Measurements from ENCODE around the gene BLVRB. TPM values are rescaled to one million over a fixed set of nuclear protein-coding genes. Genes with fewer than 3 reads are reported as not detected.

The BLVRB gene
- total and polyA plus RNA-seq, 9 of the 15 experiments (the other 6 are each of a cell fraction or from before 2014, with no cell fraction given) = 81.1 to 749 (median 331) TPM

DNA sequence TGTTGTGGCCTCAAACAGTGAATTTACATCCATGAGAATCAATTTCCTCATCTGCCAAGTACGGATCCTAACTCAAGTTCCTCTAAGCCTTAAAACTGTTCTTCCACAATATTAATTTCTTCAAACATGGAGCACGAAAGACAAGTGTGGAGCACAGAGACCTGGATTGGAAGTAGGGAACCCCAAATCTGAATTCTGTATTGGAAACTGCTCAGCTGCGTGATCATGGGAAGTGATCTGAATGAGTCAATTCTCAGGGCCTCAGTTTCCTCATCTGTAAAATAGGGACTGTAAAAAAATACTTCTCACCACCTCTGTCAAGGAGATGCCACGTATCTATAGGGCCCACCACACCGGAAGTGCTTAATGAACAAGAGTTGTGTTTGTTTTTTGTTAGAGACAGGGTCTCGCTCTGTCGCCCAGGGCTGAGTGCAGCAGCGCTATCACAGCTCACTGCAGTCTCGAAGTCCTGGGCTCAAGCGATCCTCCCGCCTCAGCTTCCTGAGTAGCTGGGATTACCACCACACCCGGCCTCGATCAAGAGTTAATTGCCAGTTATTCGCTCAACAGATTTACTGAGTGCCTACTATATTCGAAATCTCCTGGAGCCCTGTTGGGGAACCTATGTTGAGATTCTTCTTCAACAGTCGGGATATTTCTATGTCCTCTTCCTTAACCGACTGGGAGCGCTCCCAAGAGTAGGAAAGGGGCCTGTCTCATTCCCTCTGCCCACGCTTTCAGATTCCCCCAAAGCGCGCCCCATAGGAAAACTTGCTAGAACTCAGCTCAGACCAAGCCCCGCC, 23.0 kb downstream of the BLVRB start (continued):
- TF ChIP-seq POLR2AphosphoS5 (IDR thresholded peaks at IDR 0.05; ENCODE audit: control insufficient read depth, insufficient read depth, low read depth, low read length) (0 out of 2 replicates have a peak, but pooled peaks have one; percentile 1), NEUROD1 (IDR thresholded peaks at IDR 0.05; ENCODE audit: borderline replicate concordance, low read depth, low read length, partially characterized antibody) (no peak), ZBTB7A (IDR thresholded peaks at IDR 0.05; ENCODE audit: borderline replicate concordance, control insufficient read depth, low read depth, low read length) (no peak), IRF9 (tag; IDR thresholded peaks at IDR 0.05) (no peak), ZNF592 (IDR thresholded peaks at IDR 0.05) (no peak), KLF16 (IDR thresholded peaks at IDR 0.05) (no peak), ATF1 (CRISPR knock-in tag; IDR thresholded peaks at IDR 0.05) (no peak), ATF1 (tag; IDR thresholded peaks at IDR 0.05) (no peak), ZNF140 (CRISPR knock-in tag; IDR thresholded peaks at IDR 0.05) (no peak)
- TF ChIP-seq, protein P1, sequence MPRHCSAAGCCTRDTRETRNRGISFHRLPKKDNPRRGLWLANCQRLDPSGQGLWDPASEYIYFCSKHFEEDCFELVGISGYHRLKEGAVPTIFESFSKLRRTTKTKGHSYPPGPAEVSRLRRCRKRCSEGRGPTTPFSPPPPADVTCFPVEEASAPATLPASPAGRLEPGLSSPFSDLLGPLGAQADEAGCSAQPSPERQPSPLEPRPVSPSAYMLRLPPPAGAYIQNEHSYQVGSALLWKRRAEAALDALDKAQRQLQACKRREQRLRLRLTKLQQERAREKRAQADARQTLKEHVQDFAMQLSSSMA (CRISPR knock-in tag; IDR thresholded peaks at IDR 0.05) = no peak
- TF ChIP-seq, protein P2, sequence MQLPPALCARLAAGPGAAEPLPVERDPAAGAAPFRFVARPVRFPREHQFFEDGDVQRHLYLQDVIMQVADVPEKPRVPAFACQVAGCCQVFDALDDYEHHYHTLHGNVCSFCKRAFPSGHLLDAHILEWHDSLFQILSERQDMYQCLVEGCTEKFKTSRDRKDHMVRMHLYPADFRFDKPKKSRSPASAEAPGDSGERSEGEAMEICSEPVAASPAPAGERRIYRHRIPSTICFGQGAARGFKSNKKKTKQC (CRISPR knock-in tag; IDR thresholded peaks at IDR 0.05) = peak; percentile 43; the same call in 1 of the 2 replicates

Data from K562 (cell line).